Mesothelial cell of epicardium (in vitro differentiated cells): ENCODE measurements around the gene PGF. TPM values are rescaled to one million over a fixed set of nuclear protein-coding genes. Genes with fewer than 3 reads are reported as not detected.

Experiments
- DNase-seq, 2 experiments: peaks; one replicate each; pipeline ENCODE4 v3.0.0; 2021; ENCODE audit warnings: low spot score in 2 of 2; ENCODE audit not compliant: unreplicated experiment in 2 of 2
- H3K27ac Mint-ChIP-seq: 2 replicates; pipeline ENCODE4 v1.8.0; 2021; ENCODE audit warnings: mixed read lengths
- H3K27me3 Mint-ChIP-seq: 2 replicates; pipeline ENCODE4 v1.8.0; 2021; ENCODE audit warnings: low read depth, mixed read lengths
- H3K36me3 Mint-ChIP-seq: 2 replicates; pipeline ENCODE4 v1.8.0; 2021; ENCODE audit warnings: mixed read lengths
- H3K4me1 Mint-ChIP-seq: 2 replicates; pipeline ENCODE4 v1.8.0; 2021; ENCODE audit warnings: mixed read lengths
- H3K4me3 Mint-ChIP-seq: 2 replicates; pipeline ENCODE4 v1.8.0; 2021; ENCODE audit warnings: mild to moderate bottlenecking, moderate library complexity, mixed read lengths
- H3K9me3 Mint-ChIP-seq: 2 replicates; pipeline ENCODE4 v1.8.0; 2021; ENCODE audit warnings: mixed read lengths
- total RNA-seq: library from RNA; stranded (reverse); gene quantifications from 3 replicates; pipeline ENCODE4 v1.2.1, GENCODE V29; 2021
- TF ChIP-seq, protein P1 (sequence below): fragments of 200-600 bp; sonication (generic); IDR thresholded peaks from one replicate; pipeline ENCODE4 v1.5.0; 2021; ENCODE audit warnings: antibody characterized with exemption; ENCODE audit not compliant: unreplicated experiment

The PGF gene
- total RNA-seq, 1 donor from 2014 or later, result 9.6 TPM

DNA sequence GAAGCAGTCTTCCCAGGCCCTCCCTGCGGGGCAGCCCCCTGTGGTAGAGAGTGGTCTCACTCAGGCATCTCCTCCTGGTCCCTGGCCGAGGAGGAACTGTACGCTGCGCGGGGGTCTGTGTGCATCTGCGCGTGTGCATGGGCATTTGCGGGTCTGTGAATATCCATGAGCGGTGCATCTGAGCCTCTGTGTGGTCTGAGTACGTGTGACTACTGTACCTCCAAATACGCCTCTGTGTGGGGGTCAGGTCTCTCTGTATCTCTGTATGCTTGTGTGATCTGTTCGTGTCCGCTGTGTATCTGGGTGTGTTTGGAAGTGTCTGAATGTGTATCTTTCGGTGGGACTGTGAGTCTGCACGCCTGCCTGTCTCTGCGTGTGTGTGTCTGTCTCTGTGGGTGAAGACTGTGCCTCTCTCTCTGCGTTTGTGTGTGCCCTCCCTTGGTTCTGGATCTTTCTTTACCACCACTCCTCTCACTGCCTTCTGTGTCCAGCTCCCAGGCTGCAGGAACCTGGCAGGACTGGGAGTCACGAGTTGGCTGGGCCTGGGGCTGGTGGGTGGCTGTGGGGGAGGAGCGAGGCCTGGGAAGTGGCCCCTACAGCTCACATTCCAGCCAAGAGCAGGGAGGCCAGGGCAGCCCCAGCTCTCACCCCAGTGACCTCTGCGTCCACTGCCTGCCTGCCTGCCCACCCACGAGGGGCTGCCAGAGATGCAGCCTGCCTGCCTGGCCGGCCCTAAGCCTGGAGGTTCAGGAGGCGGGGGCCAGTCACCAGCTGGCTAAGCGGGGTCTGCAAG is 1.1 kb upstream of the PGF start:
- DNase-seq, result no peak
- Mint-ChIP-seq H3K36me3 (no peaks in the 10 kb centered on the region), H3K4me1 (peaks cover 29% of the 10 kb centered on the region), H3K4me3 (peak overlapping the region; percentile 46), H3K27ac (peak overlapping the region; percentile 1), H3K27me3 (no peaks in the 10 kb centered on the region), H3K9me3 (no peaks in the 10 kb centered on the region)
- TF ChIP-seq, protein P1, sequence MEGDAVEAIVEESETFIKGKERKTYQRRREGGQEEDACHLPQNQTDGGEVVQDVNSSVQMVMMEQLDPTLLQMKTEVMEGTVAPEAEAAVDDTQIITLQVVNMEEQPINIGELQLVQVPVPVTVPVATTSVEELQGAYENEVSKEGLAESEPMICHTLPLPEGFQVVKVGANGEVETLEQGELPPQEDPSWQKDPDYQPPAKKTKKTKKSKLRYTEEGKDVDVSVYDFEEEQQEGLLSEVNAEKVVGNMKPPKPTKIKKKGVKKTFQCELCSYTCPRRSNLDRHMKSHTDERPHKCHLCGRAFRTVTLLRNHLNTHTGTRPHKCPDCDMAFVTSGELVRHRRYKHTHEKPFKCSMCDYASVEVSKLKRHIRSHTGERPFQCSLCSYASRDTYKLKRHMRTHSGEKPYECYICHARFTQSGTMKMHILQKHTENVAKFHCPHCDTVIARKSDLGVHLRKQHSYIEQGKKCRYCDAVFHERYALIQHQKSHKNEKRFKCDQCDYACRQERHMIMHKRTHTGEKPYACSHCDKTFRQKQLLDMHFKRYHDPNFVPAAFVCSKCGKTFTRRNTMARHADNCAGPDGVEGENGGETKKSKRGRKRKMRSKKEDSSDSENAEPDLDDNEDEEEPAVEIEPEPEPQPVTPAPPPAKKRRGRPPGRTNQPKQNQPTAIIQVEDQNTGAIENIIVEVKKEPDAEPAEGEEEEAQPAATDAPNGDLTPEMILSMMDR, result no peak

DNA sequence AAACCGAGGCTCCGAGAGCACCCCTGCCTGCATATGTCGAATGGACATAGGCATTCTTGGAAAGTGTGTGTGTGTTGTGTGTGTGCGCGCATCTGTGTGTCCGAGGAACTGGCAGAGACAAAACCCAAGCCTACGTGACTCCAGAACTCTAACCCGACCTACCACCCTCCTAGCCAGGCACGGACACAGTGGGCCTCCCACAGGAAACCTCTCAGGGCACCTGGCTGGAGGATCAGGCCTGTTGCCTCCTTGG is 556 bp upstream of the PGF start:
- Mint-ChIP-seq H3K27ac (no peak overlapping the region), H3K36me3 (no peaks in the 10 kb centered on the region), H3K9me3 (no peaks in the 10 kb centered on the region), H3K27me3 (no peaks in the 10 kb centered on the region), H3K4me3 (peak overlapping the region; percentile 46), H3K4me1 (peaks cover 35% of the 10 kb centered on the region)
- TF ChIP-seq, protein P1, result no peak
- DNase-seq, result no peak

DNA sequence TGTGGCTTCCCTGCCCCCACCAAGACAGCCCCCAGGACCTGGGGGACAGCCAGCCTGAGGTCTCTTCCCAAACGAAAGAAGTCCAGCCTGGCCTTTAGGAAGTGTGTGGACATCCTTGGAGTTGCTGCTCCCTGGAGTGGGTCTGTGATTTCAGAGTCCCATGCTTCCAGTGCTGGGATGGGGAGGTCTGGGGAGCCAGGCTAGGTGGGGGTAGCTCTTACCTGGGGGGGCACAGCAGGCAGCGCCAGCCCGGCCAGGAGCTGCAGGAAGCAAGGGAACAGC is 509 bp downstream of the PGF start:
- TF ChIP-seq, protein P1, result no peak
- H3K9me3 Mint-ChIP-seq, result no peaks in the 10 kb centered on the region
- H3K27me3 Mint-ChIP-seq, result no peaks in the 10 kb centered on the region
- no peak overlapping the region for H3K27ac Mint-ChIP-seq
- H3K36me3 Mint-ChIP-seq, result no peaks in the 10 kb centered on the region
- DNase-seq, result no peak
- H3K4me3 Mint-ChIP-seq, result peak overlapping the region; percentile 62
- peaks cover 45% of the 10 kb centered on the region for H3K4me1 Mint-ChIP-seq

DNA sequence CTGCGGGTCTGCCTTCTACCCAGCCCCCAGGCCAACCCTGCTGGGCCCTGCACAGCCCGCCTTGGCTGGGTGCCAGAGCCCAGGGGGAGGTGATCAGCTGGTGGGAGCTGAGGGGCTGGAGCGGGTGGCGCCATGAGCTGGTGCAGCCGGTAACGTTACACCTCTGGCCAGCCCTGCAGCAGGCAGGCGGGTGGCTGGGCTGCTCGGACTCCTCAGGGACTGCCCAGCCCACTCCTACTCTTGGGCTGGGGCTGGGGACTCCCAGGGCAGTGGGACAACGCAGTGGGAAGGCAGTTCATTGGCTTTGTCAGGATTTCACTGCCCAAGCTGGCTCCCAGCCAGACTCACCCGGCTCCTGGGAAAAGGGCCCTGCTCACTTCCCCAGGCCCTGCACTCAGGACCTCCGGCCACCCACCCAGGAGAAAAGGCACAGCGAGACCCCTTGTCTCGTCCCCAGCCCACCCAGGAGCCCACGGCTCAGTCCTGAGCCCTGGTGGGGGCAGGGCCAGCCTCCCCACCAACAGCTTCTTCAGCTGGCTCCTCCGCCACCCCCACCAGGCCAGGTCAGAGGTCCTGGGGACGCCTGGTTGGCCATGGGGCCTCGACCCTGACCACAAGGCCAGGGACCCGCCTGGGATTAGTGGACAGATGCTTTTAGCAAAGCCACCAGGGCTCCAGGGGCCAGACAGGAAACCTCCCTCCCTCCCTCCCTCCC is 1.0 kb downstream of the PGF start:
- Mint-ChIP-seq H3K4me1 (peaks cover 49% of the 10 kb centered on the region), H3K9me3 (no peaks in the 10 kb centered on the region), H3K27me3 (no peaks in the 10 kb centered on the region), H3K27ac (no peak overlapping the region), H3K36me3 (no peaks in the 10 kb centered on the region), H3K4me3 (peak overlapping the region; percentile 62)
- DNase-seq, result peak; percentile 64 to 74
- TF ChIP-seq, protein P1, result no peak

DNA sequence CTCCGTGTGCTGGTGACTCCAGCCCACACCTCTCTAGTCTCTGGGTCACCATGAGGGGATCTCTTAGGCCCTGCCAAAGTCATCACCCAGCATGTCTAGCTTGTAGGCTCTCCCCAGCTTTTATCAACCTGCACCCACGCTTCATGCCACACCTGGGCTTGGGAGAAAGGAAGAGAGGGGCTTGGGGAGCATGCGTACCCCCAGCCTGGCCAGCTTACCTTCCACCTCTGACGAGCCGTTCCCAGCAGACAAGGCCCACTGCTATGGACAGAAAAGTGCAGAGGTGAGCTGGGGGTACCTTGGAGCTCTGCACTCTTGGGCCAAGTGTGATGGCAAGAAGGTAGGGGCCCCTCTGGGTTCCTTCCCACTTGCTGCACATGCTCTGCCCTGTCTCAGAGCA is 1.7 kb downstream of the PGF start:
- peak overlapping the region; percentile 62 for H3K4me3 Mint-ChIP-seq
- no peaks in the 10 kb centered on the region for H3K27me3 Mint-ChIP-seq
- TF ChIP-seq, protein P1, result no peak
- DNase-seq, result no peak
- no peaks in the 10 kb centered on the region for H3K36me3 Mint-ChIP-seq
- no peaks in the 10 kb centered on the region for H3K9me3 Mint-ChIP-seq
- peak overlapping the region; percentile 22 for H3K27ac Mint-ChIP-seq
- peaks cover 53% of the 10 kb centered on the region for H3K4me1 Mint-ChIP-seq
